Measurements from ENCODE around the gene A2M.

A2M gene

GRCh38 chr12:9027161-9028059 lies 88.3 kb downstream of the A2M start:
- DNase-seq (ENCODE audit: low read depth, low spot score) = no peak
- in situ Hi-C loops (cut with HindIII; ENCODE audit: low sequenced_read_pairs) = no loop called here

GRCh38 chr12:9024512-9024911 lies 91.2 kb downstream of the A2M start:
- no peak for DNase-seq (ENCODE audit: low read depth, low spot score)
- H3K4me3 ChIP-seq (ENCODE audit: low read depth, low read length) = no peak overlapping the region
- in situ Hi-C loops (cut with HindIII; ENCODE audit: low sequenced_read_pairs) = no loop called here
- TF ChIP-seq CTCF (IDR thresholded peaks at IDR 0.05; ENCODE audit: low read depth, low read length) = no peak

More at GRCh38 chr12:9027161-9028059, 88.3 kb downstream of the A2M start:
- no peak overlapping the region for H3K4me3 ChIP-seq (ENCODE audit: low read depth, low read length)
- TF ChIP-seq CTCF (IDR thresholded peaks at IDR 0.05; ENCODE audit: low read depth, low read length) = no peak

GRCh38 chr12:9022592-9022991 lies 93.1 kb downstream of the A2M start:
- in situ Hi-C loops (cut with HindIII; ENCODE audit: low sequenced_read_pairs) = no loop called here
- H3K4me3 ChIP-seq (ENCODE audit: low read depth, low read length) = no peak overlapping the region
- TF ChIP-seq CTCF (IDR thresholded peaks at IDR 0.05; ENCODE audit: low read depth, low read length) = no peak
- no peak for DNase-seq (ENCODE audit: low read depth, low spot score)

All from astrocyte of the spinal cord (primary cell).